Fibroblast of pulmonary artery (primary cell): ENCODE results near the gene CXADR.

Experiments
- DNase-seq: peaks from one replicate; pipeline ENCODE4 v3.0.0-alpha.2; 2010; ENCODE audit warnings: low read depth
- H3K4me3 ChIP-seq: replicated peaks from 2 replicates; pipeline ENCODE4 v1.5.1; 2011; ENCODE audit warnings: low read depth, mild to moderate bottlenecking, control low read depth, low read length, moderate library complexity
- CTCF ChIP-seq: IDR thresholded peaks from 2 replicates; pipeline ENCODE4 v1.5.1; 2011; ENCODE audit warnings: mild to moderate bottlenecking, control low read depth, low read length, inconsistent platforms; ENCODE audit errors: missing control alignments

Gene CXADR

GRCh38 chr21:17527711-17528110, 14.9 kb downstream of the CXADR start:
- DNase-seq: peak; percentile 36
- no peak overlapping the region for H3K4me3 ChIP-seq
- TF ChIP-seq CTCF: no peak

DNA sequence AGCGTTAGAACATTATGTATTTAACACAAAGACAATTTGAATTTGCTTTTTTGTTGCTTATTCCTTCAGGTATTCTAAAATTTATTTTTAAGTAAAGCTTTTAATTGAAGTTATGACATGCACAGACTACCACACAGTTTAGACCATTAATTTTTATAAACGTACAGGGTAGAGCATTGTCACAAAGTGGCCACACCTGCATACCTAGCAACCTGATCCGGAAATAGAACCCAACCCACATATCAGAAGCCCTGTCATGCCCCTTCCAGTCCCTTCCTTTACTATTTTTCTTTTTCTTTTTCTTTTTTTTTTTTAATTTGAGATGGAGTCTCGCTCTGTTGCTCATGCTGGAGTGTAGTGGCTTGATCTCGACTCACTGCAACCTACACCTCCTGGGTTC, 16.8 kb downstream of the CXADR start:
- H3K4me3 ChIP-seq: no peak overlapping the region
- TF ChIP-seq CTCF: no peak
- DNase-seq: no peak

DNA sequence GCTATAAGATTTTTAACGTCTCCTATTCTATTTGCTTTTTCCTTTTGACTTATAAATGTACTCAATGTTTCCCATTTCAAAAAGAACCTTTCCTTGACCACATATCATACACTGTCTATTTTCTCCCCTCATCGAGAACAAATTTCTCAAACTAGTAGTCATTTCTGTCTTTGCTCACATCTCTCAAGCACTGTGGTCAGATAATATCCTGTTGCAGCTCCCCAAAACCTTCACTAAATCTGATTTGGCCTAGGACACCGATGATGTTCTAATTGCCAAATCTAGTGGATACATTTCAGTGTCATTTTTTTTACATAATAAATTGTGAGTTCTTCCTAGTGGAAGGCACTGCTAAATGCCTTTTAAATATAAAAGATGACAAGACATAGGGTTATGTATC, 19.4 kb downstream of the CXADR start:
- no peak for TF ChIP-seq CTCF
- no peak for DNase-seq
- no peak overlapping the region for H3K4me3 ChIP-seq

DNA sequence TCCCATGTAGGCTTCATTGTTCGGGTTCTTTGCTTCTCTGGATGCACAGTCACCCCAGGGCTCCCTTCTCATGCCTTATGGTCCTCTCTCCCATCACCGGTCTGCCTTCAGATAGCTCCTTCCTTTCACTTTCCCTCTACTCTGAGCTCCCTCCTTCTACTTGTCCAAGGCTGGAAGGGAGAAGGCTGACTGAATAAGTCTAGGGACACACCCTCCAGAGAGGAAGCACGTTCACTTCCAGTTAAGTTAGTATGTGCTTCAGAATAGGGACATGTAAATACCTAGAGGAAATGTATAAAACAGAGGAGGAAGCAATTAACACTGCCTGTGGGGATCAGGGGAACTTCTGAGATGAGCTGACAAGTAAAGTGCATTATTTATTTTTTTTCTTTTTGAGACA, 23.5 kb downstream of the CXADR start:
- no peak for TF ChIP-seq CTCF
- no peak overlapping the region for H3K4me3 ChIP-seq
- DNase-seq: no peak

- no peak for TF ChIP-seq CTCF
- no peak overlapping the region for H3K4me3 ChIP-seq
- DNase-seq: peak; percentile 42
Observed at GRCh38 chr21:17537299-17537698, 24.5 kb downstream of the CXADR start.

DNA sequence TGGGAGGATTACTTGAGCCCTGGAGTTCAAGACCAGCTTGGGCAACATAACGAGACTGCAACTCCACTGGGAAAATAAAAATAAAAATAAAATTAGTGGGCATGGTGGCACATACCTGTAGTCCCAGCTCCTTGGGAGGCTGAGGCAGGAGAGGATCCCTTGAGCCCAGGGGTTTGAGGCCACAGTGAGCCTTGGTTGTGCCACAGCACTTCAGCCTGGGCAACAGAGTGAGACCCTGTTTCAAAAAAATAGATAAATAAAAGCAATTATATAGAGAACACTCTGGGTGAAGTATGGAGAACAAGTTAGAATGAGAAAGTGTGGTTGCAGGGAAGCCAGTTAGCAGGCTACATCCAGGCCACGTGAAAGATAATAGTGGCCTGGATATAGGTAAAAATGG, 25.7 kb downstream of the CXADR start:
- no peak for TF ChIP-seq CTCF
- H3K4me3 ChIP-seq: no peak overlapping the region
- DNase-seq: no peak

DNA sequence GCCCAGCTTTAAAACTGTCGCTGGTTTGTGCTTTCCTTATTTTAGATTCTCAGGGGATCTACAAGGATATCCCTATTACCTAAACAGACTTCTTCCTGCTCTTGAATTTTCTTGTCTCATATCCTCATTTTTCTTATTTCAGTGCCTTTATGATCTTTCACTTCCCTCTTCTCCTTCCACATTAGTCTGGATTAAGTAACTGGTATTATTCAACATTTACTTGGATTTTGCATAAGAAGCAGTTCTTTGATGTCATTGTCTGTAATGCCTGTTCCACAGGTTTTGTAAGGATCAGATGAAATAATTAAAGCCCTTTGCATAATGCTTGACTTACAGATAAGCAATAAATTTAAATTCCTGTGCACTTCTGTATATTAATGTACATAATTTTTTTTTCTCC, 26.5 kb downstream of the CXADR start:
- H3K4me3 ChIP-seq: no peak overlapping the region
- TF ChIP-seq CTCF: no peak
- no peak for DNase-seq
